GM10266 (cell line): ENCODE data around the gene HSD17B7.
"Not testable (repeated sequence)": the region's sequence is repeated elsewhere in the genome, so short reads cannot be mapped to it uniquely, and the experiment has no call there.

ENCODE experiments used
- DNase-seq: peaks from one replicate; pipeline ENCODE4 v3.0.0; 2012; ENCODE audit errors: extremely low spot score
- TF ChIP-seq, protein P1 (sequence below): IDR thresholded peaks from 2 replicates; pipeline ENCODE4 v1.5.1; 2012; ENCODE audit warnings: mild to moderate bottlenecking, low read depth; ENCODE audit not compliant: control insufficient read depth, insufficient read depth; ENCODE audit errors: missing control alignments

The HSD17B7 gene, protein sequence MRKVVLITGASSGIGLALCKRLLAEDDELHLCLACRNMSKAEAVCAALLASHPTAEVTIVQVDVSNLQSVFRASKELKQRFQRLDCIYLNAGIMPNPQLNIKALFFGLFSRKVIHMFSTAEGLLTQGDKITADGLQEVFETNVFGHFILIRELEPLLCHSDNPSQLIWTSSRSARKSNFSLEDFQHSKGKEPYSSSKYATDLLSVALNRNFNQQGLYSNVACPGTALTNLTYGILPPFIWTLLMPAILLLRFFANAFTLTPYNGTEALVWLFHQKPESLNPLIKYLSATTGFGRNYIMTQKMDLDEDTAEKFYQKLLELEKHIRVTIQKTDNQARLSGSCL

DNA sequence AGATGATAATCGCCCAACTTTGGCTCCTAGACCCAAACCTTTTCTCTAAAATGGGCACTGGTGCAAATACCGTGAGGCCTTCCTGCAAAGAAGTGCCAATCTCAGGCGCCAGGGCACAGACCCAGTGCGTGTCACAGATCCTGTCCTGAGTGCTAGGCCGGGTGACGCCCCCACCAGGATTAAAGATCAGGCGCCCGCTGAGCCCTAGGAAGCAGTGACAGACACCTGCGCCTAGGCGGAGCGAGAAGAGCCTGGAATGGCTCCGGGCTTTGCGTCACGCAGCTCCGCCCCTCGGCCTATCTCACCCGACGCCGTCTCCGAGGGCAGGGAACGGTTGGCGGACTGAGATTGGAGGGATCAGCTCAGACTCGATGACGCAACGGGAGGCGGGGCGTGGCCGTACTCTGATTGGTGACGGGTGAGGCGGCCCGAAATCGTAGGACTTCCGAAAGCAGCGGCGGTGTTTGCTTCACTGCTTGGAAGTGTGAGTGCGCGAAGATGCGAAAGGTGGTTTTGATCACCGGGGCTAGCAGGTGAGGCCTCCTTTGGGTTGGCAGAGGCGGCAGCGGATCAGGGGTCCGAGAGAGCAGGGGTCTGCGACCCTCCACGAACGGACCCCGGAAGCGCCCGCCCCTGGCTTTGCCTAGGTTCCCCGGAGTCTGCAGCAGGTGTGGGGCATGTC lies at the start of gene HSD17B7:
Gene HSD17B7 (plus strand): TSS at position 400 of the 682 bp plus-strand sequence. CDS start 99 bp downstream, at position 499.
- TF ChIP-seq, protein P1, sequence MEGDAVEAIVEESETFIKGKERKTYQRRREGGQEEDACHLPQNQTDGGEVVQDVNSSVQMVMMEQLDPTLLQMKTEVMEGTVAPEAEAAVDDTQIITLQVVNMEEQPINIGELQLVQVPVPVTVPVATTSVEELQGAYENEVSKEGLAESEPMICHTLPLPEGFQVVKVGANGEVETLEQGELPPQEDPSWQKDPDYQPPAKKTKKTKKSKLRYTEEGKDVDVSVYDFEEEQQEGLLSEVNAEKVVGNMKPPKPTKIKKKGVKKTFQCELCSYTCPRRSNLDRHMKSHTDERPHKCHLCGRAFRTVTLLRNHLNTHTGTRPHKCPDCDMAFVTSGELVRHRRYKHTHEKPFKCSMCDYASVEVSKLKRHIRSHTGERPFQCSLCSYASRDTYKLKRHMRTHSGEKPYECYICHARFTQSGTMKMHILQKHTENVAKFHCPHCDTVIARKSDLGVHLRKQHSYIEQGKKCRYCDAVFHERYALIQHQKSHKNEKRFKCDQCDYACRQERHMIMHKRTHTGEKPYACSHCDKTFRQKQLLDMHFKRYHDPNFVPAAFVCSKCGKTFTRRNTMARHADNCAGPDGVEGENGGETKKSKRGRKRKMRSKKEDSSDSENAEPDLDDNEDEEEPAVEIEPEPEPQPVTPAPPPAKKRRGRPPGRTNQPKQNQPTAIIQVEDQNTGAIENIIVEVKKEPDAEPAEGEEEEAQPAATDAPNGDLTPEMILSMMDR, result peak; percentile 6
- DNase-seq, result not testable (repeated sequence)

DNA sequence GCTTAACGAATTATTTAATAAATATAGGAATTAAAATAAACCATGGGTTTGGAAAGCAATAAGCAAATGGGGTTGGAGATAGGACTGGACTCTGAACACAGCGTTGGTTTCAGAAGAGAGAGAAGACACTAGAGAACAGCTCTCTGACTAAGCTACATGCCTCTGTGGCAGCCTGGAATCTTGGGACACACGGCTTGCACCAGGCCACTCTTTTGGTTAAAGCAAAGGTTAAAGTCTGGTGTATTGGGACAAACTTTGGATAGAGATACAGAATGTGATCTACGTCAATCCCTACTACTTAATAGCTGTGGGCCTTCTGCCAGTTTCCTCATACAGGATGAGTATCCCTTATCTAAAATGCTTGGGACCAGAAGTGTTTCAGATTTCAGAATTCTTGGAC lies 49.7 kb upstream of the HSD17B7 start:
- DNase-seq, result no peak
- TF ChIP-seq, protein P1, result no peak

DNA sequence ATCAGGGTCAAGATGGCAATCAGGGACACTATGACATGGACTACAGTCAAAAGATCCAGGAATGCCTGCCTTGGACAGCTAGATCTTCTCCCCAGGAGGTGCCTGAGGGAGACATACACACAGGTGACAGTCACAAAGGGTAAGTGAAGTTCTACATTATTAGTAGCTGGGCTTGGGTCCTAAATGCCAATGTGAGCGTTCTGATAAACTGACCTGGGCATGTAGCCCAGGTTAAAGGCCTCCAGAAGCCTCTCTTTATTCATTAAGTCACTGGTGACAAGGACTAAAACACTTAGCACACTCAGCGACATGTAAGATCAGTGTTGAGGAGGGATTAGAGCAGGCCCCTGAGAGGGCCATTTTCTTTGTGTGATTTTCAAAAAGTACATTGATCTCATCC lies 48.9 kb upstream of the HSD17B7 start:
- TF ChIP-seq, protein P1, result no peak
- DNase-seq, result no peak

DNA sequence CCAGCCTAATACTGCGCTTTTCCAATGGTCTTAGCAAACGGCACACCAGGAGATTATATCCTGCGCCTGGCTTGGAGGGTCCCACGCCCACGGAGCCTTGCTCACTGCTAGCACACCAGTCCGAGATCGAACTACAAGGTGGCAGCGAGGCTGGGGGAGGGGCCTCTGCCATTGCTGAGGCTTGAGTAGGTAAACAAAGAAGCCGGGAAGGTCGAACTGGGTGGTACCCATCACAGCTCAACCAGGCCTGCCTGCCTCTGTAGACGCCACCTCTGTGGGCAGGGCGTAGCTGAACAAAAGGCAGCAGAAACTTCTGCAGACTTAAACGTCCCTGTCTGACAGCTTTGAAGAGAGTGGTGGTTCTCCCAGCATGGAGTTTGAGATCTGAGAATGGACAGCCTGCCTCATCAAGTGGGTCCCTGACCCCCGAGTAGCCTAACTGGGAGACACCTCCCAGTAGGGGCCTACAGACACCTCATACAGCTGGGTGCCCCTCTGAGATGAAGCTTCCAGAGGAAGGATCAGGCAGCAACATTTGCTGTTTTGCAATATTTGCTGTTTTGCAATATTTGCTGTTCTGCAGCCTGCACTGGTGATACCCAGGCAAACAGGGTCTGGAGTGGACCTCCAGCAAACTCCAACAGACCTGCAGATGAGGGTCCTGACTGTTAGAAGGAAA lies 44.1 kb upstream of the HSD17B7 start:
- DNase-seq, result not testable (repeated sequence)

DNA sequence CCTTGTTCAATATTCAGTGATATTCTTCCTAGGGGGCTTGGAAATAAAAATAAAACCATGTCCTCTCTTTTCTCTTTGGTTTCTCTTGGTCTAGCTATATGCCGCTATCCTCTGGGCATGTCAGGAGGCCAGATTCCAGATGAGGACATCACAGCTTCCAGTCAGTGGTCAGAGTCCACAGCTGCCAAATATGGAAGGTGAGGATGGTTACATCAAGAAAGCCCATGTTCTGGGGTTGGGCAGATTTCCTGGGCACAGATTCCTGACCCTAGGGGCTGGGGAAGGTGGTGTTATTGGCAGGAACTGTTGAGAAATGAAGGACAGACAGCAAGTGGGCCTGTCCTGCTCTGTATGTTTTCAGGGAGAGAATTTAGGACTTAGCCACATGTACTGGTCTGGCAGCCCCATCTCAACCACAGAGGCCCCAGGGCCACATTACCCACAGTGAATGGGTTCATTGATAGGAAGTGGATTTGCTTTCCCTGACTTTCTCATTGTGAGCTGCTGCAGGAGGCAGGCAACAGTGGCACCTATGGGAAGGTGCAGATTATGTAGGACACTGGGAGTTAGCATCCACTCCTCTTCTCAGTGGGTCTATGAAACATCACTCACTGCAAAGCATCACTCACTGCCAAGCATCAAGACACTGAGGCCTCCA lies 37.4 kb upstream of the HSD17B7 start:
- TF ChIP-seq, protein P1, result no peak
- no peak for DNase-seq

DNA sequence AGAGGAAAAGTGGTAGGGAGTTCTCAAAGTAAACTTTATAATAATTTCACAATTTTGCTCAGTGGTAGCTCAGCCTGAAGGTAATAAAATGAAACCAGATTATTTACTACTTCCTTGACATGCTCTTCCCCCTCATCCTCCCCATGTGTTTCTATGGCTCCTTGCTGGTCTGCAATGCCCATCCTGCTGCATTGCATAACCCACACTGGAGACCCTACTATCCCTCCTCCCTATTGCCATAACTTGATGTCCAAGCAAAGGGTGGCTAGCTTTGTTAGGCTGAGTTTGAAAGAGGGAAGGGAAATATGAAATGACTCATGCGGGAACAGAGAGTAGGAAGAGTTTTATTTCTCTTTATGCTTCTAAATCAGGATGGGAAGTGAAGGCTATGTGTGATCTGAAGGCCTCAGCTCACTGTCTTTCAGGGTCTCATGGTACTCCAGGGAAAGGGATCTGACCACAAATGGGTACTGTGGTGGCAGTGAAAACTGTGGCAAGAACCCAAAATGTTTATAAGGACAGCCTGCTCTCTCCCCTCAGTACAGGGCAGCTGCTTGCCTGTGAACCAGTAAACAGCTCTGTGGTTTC lies 36.4 kb upstream of the HSD17B7 start:
- TF ChIP-seq, protein P1, result no peak

DNA sequence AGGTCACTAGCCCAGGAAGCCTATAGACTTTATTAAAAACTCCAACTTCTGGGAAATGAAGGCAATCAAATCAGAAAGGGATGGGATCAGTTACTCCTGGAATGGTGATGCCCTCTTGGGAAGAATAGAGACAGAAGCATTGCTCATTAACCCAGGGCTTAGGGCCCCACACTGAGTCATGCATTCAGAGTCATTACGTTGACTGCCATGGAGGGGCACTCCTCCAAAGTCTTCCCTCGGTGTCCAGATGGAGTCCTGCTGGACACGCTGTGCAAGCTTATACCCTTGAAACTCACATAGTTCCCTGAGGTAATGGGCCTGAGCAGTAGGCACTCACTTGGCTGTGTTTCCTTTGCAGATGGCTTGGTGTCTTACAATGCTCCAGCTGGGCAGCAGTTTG lies 35.2 kb upstream of the HSD17B7 start:
- DNase-seq, result no peak
- TF ChIP-seq, protein P1, result no peak

More for the DNA sequence above, 36.4 kb upstream of the HSD17B7 start:
- DNase-seq, result no peak
